GM10248 (cell line): ENCODE measurements around the gene SNRPB2.

Experiments used
- CTCF ChIA-PET: fragments of 300-600 bp; sonication (Branson Sonifier 250); formaldehyde crosslinking; extraction: SDS; loops from one replicate; lab custom pipeline; 2021; ENCODE audit warnings: antibody characterized with exemption; lab: Yijun Ruan, JAX
- POLR2A ChIA-PET: fragments of 350-650 bp; sonication (Branson Sonifier 250); formaldehyde crosslinking; extraction: SDS; loops from one replicate; lab custom pipeline; 2020; ENCODE audit warnings: antibody characterized with exemption; lab: Yijun Ruan, JAX
- DNase-seq: peaks from one replicate; pipeline ENCODE4 v3.0.0; 2012; ENCODE audit errors: extremely low spot score
- CTCF ChIP-seq: IDR thresholded peaks from 2 replicates; pipeline ENCODE4 v1.5.1; 2012; ENCODE audit warnings: mild to moderate bottlenecking, low read depth; ENCODE audit errors: extremely low read depth, missing control alignments, control extremely low read depth

The SNRPB2 gene

GRCh38 chr20:16740365-16741072, 10.7 kb downstream of the SNRPB2 start:
- TF ChIP-seq CTCF, result no peak
- ChIA-PET POLR2A (no interaction called here), CTCF (interaction anchor here (1.2 to 1.9 kb wide), 3 partner anchors 10 to 62 kb away, joined by 3 to 5 read pairs (median 4); partner anchors contain the start of gene SNRPB2)
- no peak for DNase-seq

- POLR2A ChIA-PET, result no interaction called here
- TF ChIP-seq CTCF, result no peak
- CTCF ChIA-PET, result interaction anchor here (2.1 kb wide), 1 partner anchor 13 kb away, joined by 4 read pairs; no protein-coding TSS in a partner anchor
- DNase-seq, result no peak
Observed at GRCh38 chr20:16744178-16744807, 14.5 kb downstream of the SNRPB2 start.

GRCh38 chr20:16745204-16745603, 15.4 kb downstream of the SNRPB2 start:
- TF ChIP-seq CTCF, result no peak
- ChIA-PET POLR2A (no interaction called here), CTCF (interaction anchor here (0.9 to 2.1 kb wide), 3 partner anchors 8 to 903 kb away, joined by 3 to 4 read pairs (median 3); no protein-coding TSS in a partner anchor)
- no peak for DNase-seq

- POLR2A ChIA-PET, result no interaction called here
- no peak for TF ChIP-seq CTCF
- CTCF ChIA-PET, result no interaction called here
- no peak for DNase-seq
Observed at GRCh38 chr20:16747291-16747811, 17.5 kb downstream of the SNRPB2 start.

GRCh38 chr20:16748308-16748900, 18.6 kb downstream of the SNRPB2 start, which contains the start of gene OTOR:
Gene OTOR, plus strand, starts transcription at chr20:16748358. Its CDS starts 44 bp downstream, at chr20:16748402.
- no peak for DNase-seq
- CTCF ChIA-PET, result interaction anchor here (1.1 to 1.3 kb wide), 2 partner anchors 14 to 15 kb away, joined by 3 read pairs; no protein-coding TSS in a partner anchor
- no peak for TF ChIP-seq CTCF
- POLR2A ChIA-PET, result no interaction called here

GRCh38 chr20:16749573-16749972, 19.7 kb downstream of the SNRPB2 start:
- ChIA-PET POLR2A (interaction anchor here (0.6 kb wide), 1 partner anchor 83 kb away, joined by 3 read pairs; no protein-coding TSS in a partner anchor), CTCF (no interaction called here)
- no peak for TF ChIP-seq CTCF
- DNase-seq, result no peak
